Ovary (tissue), 3 donors: ENCODE results near the gene GNB5.
"Not testable (repeated sequence)": the region's sequence is repeated elsewhere in the genome, so short reads cannot be mapped to it uniquely, and the experiment has no call there.

Source experiments
- POLR2A ChIP-seq: fragments of 450-650 bp; IDR thresholded peaks from one replicate; pipeline ENCODE4 v1.6.1; 2017; ENCODE audit warnings: antibody characterized with exemption, mild to moderate bottlenecking, moderate library complexity
- TF ChIP-seq, protein P1 (sequence below), 3 donors: fragments of 450-650 bp in 2 of 3; fragments of 200-600 bp in 1 of 3; IDR thresholded peaks; one replicate each; pipeline versions ENCODE4 v1.5.1 to v1.8.0; 2016 to 2022; ENCODE audit warnings: antibody characterized with exemption in 3 of 3, mild to moderate bottlenecking in 1 of 3
- donor health status: DM: no; HTN: no; CAD: no.

DNA sequence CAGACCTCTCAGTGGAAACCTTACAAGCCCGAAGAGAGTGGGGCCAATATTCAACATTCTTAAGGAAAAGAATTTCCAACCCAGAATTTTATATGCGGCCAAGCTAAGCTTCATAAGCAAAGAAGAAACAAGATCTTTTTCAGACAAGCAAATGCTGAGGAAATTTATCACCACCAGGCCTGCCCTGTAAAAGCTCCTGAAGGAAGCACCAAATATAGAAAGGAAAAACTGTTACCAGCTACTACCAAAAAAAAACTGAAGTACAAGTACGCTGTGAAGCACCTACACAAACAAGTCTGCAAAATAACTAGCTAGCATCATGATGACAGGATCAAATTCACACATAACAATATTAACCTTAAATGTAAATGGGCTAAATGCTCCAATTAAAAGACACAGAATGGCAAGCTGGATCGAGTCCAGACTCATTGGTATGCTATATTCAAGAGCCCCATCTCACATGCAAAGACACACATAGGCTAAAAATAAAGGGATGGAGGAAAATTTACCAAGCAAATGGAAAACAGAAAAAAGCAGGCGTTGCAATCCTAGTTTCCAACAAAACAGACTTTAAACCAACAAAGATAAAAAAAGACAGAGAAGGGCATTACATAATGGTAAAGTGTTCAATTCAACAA lies 25.6 kb downstream of the GNB5 start:
- TF ChIP-seq, protein P1, sequence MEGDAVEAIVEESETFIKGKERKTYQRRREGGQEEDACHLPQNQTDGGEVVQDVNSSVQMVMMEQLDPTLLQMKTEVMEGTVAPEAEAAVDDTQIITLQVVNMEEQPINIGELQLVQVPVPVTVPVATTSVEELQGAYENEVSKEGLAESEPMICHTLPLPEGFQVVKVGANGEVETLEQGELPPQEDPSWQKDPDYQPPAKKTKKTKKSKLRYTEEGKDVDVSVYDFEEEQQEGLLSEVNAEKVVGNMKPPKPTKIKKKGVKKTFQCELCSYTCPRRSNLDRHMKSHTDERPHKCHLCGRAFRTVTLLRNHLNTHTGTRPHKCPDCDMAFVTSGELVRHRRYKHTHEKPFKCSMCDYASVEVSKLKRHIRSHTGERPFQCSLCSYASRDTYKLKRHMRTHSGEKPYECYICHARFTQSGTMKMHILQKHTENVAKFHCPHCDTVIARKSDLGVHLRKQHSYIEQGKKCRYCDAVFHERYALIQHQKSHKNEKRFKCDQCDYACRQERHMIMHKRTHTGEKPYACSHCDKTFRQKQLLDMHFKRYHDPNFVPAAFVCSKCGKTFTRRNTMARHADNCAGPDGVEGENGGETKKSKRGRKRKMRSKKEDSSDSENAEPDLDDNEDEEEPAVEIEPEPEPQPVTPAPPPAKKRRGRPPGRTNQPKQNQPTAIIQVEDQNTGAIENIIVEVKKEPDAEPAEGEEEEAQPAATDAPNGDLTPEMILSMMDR (IDR thresholded peaks at IDR 0.05) = not testable (repeated sequence)
- TF ChIP-seq POLR2A = not testable (repeated sequence)
